Astrocyte of the cerebellum (primary cell): ENCODE data around the gene MAB21L1.

ENCODE experiments used
- DNase-seq: peaks from one replicate; pipeline ENCODE4 v3.0.0-alpha.2; 2011; ENCODE audit warnings: low read depth
- H3K4me3 ChIP-seq: 2 replicates; pipeline ENCODE4 v1.5.1; 2011; ENCODE audit warnings: mild to moderate bottlenecking, low read depth, low read length, moderate library complexity
- in situ Hi-C: cut with HindIII; loops from 2 replicates; pipeline ENCODE4 v1.10.0; 2017; ENCODE audit warnings: low sequenced_read_pairs
- TF ChIP-seq, protein P1 (sequence below): IDR thresholded peaks from 2 replicates; pipeline ENCODE4 v1.5.1; 2012; ENCODE audit warnings: low read length, low read depth, moderate library complexity, mild to moderate bottlenecking; ENCODE audit errors: missing control alignments

MAB21L1 gene

DNA sequence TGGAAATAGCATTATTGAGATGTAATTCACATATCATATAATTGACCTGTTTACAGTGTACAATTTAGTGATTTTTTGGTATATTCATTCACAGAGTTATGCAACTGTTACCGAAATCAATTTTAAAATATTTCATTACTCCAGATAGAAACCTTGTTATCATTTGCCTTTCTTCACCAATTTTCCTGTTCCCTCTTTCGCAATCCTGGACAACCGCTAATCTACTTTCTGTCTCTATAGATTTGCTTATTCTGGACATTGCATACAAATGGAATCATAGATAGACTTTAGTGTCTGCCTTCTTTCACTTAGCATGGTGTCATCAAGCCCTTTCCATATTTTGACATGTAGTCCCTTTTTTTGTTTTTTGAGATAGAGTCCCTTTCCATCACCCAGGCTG, 19.2 kb downstream of the MAB21L1 start:
- no peak for DNase-seq
- TF ChIP-seq, protein P1, sequence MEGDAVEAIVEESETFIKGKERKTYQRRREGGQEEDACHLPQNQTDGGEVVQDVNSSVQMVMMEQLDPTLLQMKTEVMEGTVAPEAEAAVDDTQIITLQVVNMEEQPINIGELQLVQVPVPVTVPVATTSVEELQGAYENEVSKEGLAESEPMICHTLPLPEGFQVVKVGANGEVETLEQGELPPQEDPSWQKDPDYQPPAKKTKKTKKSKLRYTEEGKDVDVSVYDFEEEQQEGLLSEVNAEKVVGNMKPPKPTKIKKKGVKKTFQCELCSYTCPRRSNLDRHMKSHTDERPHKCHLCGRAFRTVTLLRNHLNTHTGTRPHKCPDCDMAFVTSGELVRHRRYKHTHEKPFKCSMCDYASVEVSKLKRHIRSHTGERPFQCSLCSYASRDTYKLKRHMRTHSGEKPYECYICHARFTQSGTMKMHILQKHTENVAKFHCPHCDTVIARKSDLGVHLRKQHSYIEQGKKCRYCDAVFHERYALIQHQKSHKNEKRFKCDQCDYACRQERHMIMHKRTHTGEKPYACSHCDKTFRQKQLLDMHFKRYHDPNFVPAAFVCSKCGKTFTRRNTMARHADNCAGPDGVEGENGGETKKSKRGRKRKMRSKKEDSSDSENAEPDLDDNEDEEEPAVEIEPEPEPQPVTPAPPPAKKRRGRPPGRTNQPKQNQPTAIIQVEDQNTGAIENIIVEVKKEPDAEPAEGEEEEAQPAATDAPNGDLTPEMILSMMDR: no peak
- no peak overlapping the region for H3K4me3 ChIP-seq
- in situ Hi-C loops: no loop called here

- in situ Hi-C loops: no loop called here
- DNase-seq: no peak
- no peak overlapping the region for H3K4me3 ChIP-seq
- TF ChIP-seq, protein P1: no peak
Measured at GRCh38 chr13:35455022-35455421, 21.5 kb downstream of the MAB21L1 start.

- in situ Hi-C loops: no loop called here
- DNase-seq: no peak
- TF ChIP-seq, protein P1: no peak
- no peak overlapping the region for H3K4me3 ChIP-seq
Measured at GRCh38 chr13:35449821-35450220, 26.7 kb downstream of the MAB21L1 start.

DNA sequence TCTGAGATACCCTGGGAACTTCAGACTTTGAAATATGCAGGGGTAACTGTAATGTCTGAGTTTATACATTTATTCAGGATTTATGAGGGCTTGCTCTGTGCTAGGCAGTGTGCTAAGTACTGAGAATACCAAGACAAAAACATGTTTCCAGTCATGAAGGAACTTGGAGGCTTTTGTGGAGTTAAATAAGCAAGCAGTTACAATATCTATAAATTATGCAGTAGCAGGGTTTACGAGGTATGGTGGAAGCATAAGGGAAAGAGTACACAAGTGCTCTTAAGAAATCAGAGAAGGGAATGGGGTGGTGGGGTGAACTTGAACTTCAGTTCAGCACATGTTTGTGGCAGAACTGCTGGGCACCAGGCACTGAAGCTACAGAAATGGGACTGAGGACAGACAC, 28.0 kb downstream of the MAB21L1 start:
- in situ Hi-C loops: no loop called here
- H3K4me3 ChIP-seq: no peak overlapping the region
- DNase-seq: no peak
- TF ChIP-seq, protein P1: no peak
